NCI-H2107 treated with DMSO at 0.1 percent for 48 hours (cell line): ENCODE results near the gene TOR4A.

Source experiments
- DNase-seq: peaks from one replicate; lab custom pipeline; 2025; ENCODE audit not compliant: unreplicated experiment; lab: John Stamatoyannopoulos, UW

The TOR4A gene

DNA sequence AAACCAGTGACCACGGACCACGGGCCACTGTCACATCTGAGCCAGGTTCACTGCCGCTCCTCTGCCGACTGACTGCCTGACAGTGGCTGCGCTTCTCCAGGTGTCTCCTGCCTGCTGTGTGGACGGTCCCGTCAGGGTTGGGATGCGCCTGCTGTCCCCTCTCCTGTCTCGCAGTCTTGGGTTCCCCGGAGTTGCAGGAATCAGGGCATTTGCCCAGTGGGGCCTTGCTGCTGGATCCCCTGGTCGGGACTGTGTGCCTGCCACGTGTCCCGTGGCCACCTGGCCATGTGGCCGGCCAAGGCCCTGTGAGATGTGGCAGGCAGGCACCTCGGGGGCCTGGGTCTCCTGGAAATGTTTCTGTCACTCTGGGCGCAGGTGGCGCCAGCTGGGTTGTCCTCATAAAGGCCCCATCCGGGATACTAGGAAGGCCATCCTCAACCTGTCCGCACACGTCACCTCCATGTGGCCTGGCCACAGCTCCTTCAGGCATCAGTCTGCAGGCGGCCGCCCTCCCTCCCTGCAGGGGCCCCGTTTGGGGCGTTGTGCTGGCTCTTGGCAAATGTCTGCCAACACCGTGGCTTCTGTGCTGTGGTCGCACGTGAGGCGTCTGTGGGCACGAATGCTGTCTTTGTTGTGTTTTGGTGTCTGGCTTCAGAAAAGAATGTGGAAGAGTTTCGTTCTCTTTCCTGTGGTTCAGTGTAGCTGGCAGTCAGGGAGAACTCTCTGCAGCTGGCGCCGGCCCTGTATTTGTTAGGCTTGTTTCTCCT, 6.4 kb upstream of the TOR4A start:
- no peak for DNase-seq

DNA sequence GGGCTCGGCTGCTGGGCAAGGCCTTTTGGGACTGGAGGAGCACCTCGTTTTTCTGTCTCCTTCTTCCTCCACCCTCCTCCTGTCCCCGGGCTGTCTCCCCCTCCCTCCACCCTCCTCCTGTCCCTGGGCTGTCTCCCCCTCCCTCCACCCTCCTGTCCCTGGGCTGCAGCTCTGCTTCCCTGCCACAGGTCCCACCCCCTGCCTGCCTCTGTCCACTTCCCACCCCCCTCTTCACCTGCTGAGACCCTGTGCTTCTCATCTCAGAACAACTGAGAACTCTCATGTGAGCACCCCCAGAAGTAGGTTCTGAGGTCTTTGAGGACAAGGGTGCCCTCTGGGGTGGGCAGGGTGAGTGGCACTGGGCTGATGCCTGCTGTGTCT, 5.8 kb upstream of the TOR4A start:
- DNase-seq: no peak

DNA sequence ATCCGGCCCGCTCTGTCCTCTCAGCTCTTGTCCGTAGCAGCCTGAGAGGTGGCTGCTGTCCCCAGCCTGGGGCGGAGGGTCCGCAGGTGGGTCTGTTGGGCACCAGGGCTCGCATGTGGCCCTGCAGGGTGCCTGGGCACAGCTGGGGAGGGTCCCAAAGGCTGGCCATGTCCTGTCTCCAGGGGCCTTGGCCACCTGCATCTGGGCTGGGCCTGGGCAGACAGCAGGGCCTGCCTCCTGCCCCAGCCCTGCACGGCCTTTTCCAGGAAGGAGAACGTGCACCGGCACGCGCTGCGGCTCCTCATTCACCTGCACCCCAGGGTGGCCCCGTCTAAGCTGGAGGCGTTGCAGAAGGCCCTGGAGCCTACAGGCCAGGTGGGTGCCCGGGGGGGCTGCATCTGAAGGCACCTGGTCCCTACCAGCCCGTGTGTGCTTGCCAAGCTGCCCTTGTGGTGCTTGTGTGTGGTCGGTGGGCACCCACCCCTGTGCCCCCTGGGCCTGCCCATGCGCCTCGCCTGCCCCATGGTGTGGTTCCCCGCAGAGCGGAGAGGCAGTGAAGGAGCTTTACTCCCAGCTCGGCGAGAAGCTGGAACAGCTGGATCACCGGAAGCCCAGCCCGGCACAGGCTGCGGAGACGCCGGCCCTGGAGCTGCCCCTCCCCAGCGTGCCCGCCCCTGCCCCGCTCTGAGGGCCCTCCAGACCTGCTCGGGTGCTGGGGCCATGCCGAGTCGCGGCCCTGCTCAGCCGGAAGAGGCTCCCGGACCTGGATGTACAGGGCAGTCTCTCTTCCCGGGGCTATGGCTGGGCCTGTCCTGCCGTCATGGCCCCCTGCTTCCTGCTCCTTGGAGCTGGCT, 5.1 kb upstream of the TOR4A start:
- no peak for DNase-seq

DNA sequence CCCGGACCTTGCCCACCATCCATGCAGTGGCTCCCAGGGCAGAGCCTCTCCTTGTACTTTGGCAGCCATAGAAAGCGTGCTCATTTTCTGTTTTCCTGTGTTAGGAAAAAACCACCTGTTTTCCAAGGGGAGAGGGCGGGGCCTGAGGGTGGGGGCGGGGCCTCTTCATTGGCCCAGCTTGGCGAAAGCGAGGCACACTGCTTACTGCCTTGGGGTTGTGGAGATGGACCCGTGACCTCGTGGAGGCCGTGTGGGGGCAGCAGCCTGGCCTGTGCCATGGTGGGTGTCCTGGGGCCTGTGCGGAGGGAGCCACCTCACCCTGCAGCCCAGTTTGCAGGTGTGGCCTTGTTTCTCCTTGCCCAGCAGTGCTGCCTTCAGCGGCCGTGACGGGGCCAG, 4.4 kb upstream of the TOR4A start:
- no peak for DNase-seq

DNA sequence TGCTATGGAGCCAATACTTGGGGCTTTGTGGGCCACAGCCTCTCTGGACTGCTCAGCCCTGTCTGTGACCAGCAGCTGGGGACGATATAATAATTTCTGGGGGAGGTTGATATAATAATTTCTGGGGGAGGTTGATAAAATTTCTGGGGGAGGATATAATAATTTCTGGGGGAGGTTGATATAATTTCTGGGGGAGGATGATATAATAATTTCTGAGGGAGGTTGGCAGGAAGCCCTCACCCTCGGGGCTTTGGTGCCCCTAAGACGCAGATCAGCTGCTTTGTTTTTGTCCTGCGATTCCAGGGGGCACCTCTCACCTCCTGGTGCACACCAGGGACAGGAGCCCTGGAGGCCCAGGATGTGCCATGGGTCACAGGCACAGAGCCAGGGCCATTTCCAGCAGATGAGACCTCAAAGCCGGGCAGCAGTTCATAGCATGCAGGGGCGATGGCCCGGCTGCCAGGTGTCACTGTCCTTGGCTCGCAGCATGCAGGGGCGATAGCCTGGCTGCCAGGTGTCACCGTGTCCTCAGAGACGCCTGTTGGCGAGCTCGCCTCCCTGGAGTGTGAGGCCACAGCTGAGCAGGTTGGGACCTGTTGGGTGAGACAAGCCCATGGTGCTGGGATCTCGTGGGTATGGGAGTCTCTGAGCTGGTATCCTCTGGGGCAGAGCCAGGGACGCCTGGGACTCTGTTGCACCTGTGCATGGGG, 3.8 kb upstream of the TOR4A start:
- DNase-seq: peak; percentile 35

DNA sequence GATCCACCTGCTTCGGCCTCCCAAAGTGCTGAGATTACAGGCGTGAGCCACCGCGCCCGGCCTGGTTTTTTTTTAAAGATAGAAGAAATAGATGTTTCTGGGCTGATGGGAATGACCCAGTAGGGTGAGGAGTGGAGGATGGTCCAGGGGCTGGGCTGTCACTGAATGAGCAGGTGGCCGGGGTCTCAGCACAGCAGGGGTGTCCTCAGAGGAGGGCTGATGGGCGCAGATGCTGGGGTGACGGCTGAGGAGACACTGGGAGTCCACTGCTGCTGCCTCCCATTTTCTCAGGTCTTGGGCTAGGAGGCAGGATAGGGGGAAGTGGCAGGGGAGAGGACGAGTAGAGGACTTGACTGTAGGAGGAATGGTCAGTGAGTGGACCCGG, 2.3 kb upstream of the TOR4A start:
- DNase-seq: no peak

DNA sequence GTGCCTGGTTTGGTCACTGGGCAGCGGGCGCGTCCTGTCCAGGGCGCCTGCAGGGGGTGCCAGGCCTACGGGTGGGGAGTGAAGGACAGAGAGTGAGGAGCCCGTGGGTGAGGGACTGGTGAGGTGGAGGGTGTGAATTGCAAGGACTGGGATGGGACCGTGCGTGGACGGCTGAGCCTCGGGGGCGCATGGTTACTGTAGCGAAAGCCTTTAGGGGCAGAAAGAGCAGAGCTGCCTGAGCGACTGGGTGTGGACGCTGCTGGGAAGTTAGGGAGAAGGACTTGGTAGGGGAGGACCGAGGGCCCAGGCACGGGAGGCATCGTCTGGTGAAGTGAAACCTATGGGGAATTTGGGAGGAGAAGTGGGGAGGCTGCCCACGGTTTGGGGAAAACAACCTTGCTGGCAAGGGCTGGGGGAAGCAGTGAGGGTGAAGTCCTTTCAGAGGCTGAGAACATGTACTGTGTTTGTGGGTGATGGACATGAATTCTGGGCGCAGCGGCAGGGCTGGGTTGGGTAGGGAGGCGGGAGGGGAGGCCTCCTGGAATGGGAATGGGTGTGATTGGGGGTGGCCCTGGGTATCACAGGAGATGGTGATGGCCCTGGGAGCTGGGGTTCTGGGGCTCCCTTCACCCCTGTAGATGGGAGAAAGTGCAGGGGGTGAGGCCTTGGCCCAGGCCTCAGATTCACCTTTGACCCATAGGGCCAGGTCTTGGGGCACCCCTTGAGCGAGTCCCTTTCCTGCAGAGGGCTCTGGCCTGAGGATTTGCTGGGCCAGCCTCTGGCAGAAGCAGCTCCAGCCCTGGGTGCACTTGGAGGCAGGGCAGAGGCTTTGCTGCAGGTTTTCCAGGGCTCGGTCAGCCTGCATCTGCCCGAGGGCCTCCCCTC, 1.7 kb upstream of the TOR4A start:
- no peak for DNase-seq

DNA sequence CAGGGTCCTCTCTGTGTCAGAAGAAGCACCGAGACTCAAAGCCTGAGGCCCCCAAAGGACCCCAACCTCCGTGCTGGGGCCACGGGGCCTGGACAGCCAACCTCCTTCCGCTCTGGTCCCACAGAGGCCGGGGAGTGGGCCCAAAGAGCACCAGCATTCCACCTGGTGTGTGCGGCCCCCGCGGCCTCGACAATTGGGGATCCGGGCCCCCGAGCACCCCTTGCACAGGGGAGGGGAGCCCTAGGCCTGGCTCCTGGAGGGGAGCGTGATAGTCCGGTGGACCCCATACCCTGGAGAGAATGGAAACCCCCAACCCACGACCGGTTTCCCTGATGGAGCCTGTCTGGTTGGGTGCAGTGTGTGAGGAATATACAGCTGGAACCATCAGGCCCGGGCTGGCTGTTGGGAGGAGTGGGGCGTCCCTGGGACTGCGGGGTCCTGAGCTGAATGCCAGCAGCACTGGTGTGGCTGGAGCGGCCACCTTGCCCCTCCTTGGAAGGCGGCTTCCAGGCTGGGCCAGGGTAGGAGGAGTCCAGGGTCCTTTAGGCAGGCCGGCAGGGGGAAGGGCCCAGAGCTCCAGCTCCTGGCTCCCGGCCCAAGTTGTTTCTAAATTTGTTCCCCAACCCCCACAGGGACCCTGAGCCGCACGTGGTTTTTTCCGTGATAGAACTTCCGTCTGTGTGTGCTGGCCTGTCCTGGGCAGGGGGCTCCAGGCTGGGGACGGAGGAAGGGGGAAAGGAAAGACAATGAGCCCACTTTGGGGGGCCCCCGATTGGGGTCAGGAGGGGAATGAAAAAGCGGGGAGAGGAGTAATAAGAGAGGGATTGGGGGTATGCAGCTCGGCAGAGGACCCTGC, 825 bp upstream of the TOR4A start:
- no peak for DNase-seq

DNA sequence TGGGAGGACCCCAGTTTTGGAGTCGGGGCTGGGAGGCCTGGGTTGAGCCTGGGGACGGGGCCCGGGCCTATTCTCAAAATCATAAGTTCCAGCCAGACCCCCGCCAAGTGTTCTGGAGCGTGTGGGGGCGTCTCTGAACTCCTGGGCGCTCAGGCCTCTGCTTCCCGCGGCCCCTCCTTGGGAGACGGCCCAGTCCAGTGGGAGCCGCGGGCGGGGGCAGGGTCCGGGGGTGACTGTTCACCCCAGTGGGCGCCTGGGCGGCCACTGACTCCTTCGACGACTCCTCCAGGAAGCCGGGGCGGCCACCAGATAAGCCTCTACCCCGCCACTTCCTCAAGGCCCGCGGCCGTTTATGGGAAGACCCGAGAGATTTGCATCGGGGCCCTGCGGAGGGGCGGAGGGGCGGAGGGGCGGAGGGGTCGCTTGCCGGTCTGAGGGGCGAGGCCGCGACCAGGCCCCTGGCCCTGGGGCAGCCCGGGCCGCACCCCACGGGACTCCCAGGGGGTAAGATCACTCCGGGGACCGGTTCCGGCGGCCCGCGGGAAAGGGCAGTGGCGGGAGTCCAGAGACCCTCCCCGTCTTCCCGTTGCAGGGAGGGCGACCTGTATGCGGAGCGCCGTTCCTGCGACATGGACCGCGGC, 655 bp downstream of the TOR4A start:
- no peak for DNase-seq

DNA sequence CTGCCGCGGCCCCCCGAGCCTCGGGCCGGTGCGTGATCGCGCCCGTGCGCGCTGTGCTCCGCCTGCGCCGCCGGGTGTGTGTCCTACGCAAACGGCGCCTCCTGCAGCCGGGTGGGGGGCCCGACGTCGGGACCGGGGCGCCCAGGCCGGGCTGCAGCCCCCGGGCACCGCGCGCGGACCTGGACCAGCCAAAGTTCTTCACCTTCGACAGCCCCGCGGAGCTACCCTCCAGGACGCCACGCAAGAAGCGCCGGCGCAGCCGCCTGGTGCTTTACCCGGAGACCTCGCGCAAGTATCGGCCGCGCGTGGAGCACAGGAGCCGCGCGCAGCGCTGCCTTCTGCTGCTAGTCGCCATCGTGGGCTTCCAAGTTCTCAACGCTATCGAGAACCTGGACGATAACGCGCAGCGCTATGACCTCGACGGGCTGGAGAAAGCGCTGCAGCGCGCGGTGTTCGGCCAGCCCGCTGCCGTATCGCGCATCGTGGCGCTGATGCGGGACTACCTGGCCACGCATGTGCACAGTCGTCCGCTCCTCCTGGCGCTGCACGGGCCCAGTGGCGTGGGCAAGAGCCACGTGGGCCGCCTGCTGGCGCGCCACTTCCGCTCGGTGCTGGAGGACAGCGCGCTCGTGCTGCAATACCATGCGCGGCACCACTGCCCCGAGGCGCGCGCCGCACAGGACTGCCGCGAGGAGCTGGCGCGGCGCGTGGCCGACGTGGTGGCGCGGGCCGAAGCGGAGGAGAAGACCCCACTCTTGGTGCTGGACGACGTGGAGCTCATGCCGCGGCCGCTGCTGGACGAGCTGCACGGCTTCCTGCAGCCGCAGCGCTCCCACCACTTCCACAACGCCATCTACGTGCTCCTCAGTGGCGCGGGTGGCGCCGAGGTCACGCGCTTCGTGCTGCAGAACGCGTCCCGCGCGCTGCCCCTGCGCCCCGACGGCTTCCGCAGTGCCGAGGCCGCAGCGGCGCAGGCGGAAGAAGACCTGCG, 1.5 kb downstream of the TOR4A start:
- DNase-seq: no peak

DNA sequence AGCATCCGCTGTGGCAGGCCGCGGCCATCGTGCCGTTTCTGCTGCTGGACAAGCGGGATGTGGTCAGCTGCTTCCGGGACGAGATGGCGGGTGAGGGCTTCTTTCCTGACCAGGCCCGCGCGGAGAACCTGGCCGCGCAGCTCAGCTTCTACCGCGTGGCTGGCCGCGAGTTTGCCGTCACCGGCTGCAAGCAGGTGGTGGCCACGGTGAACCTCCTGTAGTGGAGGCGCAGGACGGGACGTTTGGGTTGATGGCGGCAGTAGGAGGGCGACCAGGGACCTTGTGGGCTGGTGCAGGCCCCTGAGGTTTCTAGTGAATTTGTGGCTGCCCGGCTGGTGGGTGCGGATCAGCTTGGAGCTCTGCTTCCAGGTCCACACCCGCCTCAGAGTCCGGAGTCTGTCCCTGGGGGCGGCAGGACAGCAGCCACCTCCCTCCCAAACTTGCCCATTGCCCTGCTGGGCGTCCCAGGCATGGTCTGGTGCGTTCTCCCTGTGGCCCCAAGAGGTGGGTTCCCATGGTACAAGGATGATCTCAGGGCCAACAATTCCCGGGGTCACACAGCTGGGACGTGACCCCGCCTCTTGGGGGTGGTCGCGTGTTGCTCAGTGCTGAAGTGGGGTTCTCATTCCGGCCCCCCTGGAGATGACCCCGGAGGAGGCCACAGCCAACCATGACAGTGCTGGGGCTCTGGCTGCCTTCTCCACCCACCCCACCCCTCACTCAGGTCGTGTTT, 2.4 kb downstream of the TOR4A start:
- DNase-seq: no peak

DNA sequence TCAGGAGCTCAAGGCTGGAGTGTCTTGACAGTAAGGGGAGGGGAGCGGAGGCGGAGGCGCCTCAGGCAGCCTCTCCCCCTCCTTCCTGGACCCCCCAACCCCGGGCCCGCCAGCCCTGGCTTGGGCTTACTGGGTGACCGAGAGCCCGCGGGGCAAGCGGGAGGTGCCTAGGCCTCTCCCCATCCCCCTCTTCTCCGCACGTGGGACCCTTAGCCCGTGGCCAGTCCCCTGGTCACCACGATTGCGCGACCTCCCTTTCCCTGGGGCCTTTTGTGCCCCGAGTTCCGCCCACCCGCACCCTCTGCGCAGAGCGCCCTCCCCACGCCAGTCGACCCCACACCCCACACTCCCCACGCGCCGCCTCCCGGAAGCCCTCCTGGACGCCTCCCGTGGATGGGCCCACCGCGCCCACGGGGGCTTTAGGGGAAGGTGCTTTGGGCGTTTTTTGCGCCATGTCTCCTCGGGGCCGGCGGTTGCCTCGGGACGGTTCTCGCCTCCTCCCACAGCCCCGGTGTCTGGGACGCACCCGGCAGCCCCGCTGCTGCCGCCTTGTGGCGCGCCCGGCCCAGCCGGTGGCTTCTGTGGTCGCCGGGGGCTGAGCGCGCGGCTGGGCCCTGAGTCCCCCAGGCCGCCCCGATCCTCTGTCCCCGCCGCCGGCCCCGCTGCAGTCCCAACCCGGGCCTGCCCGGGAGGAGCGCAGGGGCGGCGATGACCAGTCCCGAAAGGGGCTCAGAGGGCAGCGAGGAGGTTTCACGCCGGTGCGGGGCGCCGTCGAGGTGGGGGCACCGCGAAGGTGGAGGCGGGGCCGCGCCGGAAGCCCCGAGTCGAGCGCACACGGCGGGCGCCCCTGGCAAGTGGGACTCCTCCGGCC, 3.2 kb downstream of the TOR4A start:
- DNase-seq: no peak

DNA sequence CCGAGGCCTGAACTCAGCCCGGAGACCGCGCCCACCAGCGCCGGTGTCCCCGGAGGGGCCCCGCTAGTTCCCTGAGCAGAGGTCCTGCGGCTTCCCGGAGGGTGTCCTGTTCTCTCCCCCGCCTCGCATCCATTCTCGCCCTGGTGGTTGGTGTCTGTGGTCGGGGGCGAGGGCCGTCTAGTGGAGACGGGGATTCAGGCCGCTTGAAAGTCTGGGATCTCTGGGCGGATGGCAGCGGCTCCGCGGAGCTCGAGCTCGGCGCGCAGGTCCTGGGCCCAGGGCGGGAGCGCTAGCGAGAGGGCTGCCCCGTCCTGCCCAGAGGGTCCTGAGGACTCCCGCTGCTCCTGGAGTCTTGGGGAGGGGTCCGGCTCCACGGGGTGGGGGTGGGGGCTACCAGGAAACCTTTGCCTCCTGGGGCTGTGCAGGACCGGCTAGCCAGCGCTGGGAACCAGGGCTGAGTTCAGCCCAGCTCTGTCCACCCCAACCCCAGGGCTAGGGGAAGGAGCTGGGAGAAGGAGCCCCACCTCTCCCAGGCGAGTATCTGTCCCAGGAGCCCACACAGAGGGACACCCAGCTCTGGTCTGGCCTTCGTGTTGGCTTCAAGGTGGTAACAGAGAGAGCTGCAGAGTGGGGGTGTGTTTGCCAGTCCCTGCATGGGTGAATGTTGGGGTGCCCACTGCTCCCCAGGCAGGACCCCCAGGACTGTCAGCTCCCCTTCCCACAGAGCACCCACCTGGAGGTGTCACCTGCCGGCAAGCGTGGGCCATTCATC, 4.0 kb downstream of the TOR4A start:
- no peak for DNase-seq

DNA sequence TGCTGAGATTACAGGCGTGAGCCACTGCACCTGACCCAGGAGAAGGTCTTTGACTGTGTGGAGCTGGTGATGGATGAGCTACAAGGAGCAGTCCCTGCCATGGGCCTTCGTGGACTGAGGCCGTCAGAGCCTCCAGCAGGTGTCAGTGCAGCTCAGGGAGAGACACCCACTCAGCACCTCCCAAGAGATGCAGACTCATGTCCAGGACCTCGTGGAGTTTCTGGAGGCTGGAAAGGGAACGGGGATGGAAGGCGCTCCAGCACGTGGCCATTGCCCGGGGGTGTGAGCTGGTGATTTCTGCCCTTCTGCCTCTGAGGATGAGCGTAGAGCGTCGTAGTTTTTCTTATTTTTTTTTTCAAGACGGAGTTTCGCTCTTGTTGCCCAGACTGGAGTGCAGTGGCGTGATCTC, 9.5 kb downstream of the TOR4A start:
- no peak for DNase-seq

DNA sequence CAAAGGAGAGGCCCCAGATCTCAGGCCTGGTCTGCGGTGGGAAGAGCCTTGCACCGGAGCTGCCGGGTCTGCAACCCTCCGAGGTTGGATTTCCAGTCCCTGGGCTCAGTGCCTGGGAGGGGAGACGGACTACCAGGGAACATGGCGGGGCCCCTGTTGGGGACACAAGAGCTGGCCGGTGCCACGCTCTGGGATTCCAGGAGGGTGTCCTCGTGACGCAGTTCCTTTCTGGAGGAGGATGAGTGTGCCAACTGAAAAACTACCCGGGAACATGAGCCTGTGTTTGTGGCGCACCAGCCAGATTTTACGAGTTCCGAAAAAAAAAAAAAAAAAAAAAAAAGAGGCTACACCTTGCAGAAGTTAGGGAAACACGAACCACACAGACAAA, 15.6 kb downstream of the TOR4A start:
- DNase-seq: no peak

DNA sequence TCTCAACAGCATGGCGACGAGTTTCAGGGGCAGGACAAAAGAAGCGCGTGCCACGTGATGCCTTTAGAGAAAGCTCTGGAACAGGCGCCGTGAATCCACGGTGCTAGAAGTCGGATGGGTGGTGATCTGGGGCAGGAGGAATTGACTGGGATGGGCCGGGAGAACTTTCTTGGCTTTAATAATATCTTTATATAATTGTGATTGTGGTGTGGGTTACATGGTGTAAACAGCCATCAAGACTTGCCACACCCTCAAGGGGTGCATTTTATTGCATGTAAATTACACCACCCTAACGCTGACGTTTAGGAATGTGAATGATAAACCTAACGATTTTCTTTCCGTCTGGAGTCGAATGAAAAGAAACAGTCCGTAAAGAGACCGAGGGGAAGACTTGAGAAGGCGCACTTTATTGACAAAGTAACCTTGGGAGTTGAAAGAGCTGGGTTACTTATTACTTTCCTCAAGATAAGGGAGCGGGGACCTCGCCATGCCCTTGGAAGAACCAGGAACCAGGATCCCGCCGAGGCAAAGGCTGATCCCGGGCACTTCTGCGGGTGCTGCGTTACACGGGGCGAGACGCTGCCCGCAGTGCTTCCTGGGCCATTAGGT, 16.1 kb downstream of the TOR4A start:
- DNase-seq: no peak
